OCI-LY3 (cell line): ENCODE measurements around the gene NKD2.

ENCODE experiments used
- H2AFZ ChIP-seq: fragments of 200-600, 300-600 bp; shearing (Covaris generic); 2 replicates; pipeline ENCODE4 v1.6.0; 2014; ENCODE audit warnings: antibody characterized with exemption, low read depth, low read length
- H3K27ac ChIP-seq: fragments of 200-600, 300-600 bp; sonication (generic); 2 replicates; pipeline ENCODE4 v1.5.1; 2014; ENCODE audit warnings: mild to moderate bottlenecking, low read length, moderate library complexity, mixed read lengths
- H3K27me3 ChIP-seq: fragments of 200-600, 300-600 bp; sonication (generic); 2 replicates; pipeline ENCODE4 v1.6.1; 2014; ENCODE audit warnings: low read depth, low read length, mixed read lengths
- H3K36me3 ChIP-seq: fragments of 200-600, 300-600 bp; sonication (generic); replicated peaks from 2 replicates; pipeline ENCODE3; 2014; ENCODE audit warnings: low read depth, low read length, mixed read lengths
- H3K4me1 ChIP-seq: fragments of 300-600, 200-600 bp; sonication (generic); 2 replicates; pipeline ENCODE4 v1.6.1; 2014; ENCODE audit warnings: low read length, mixed read lengths
- H3K4me2 ChIP-seq: fragments of 200-600, 300-600 bp; sonication (generic); 2 replicates; pipeline ENCODE4 v1.6.1; 2014; ENCODE audit warnings: low read length, mixed read lengths
- H3K4me3 ChIP-seq: fragments of 300-600, 200-600 bp; sonication (generic); 2 replicates; pipeline ENCODE4 v1.5.1; 2014; ENCODE audit warnings: antibody characterized with exemption, mild to moderate bottlenecking, low read length, moderate library complexity
- H3K79me2 ChIP-seq: fragments of 300-600, 200-600 bp; shearing (Covaris generic); 2 replicates; pipeline ENCODE4 v1.6.1; 2014; ENCODE audit warnings: mild to moderate bottlenecking, low read length, mixed read lengths
- H3K9ac ChIP-seq: fragments of 300-600, 200-600 bp; shearing (Covaris generic); 2 replicates; pipeline ENCODE4 v1.6.0; 2014; ENCODE audit warnings: mild to moderate bottlenecking, low read length, moderate library complexity
- H3K9me3 ChIP-seq: fragments of 200-600, 300-600 bp; shearing (Covaris generic); 2 replicates; pipeline ENCODE4 v1.6.1; 2014; ENCODE audit warnings: low read length, mixed read lengths; ENCODE audit not compliant: insufficient read depth
- H4K20me1 ChIP-seq: fragments of 200-600, 300-600 bp; sonication (generic); 2 replicates; pipeline ENCODE4 v1.6.1; 2016; ENCODE audit warnings: low read length, mixed read lengths; ENCODE audit not compliant: insufficient read depth
- CTCF ChIP-seq: fragments of 200-600, 300-600 bp; sonication (generic); IDR thresholded peaks from 2 replicates; pipeline ENCODE4 v1.5.1; 2014; ENCODE audit warnings: antibody characterized with exemption, low read length, low read depth
- EZH2phosphoT487 ChIP-seq: fragments of 200-600 bp; shearing (Covaris generic); IDR thresholded peaks from 2 replicates; pipeline ENCODE4 v1.6.1; 2018; ENCODE audit warnings: antibody characterized with exemption, mixed run types, low read depth

The NKD2 gene

GRCh38 chr5:1012900-1013237 is 4.3 kb downstream of the NKD2 start:
- Histone ChIP-seq H2AFZ (no peak overlapping the region), H3K36me3 (no peaks in the 10 kb centered on the region), H4K20me1 (no peaks in the 10 kb centered on the region), H3K27me3 (no peaks in the 10 kb centered on the region), H3K4me1 (no peaks in the 10 kb centered on the region), H3K79me2 (no peaks in the 10 kb centered on the region), H3K27ac (no peak overlapping the region), H3K4me2 (no peak overlapping the region), H3K4me3 (no peak overlapping the region), H3K9ac (no peak overlapping the region), H3K9me3 (no peaks in the 10 kb centered on the region)
- TF ChIP-seq CTCF (no peak), EZH2phosphoT487 (no peak)

- Histone ChIP-seq H2AFZ (no peak overlapping the region), H3K36me3 (no peaks in the 10 kb centered on the region), H3K4me2 (no peak overlapping the region), H3K79me2 (no peaks in the 10 kb centered on the region), H3K4me1 (no peaks in the 10 kb centered on the region), H3K9me3 (no peaks in the 10 kb centered on the region), H3K9ac (no peak overlapping the region), H3K27ac (no peak overlapping the region), H3K27me3 (no peaks in the 10 kb centered on the region), H4K20me1 (no peaks in the 10 kb centered on the region), H3K4me3 (no peak overlapping the region)
- TF ChIP-seq CTCF (no peak), EZH2phosphoT487 (no peak)
These were observed 4.8 kb downstream of the NKD2 start for GRCh38 chr5:1013238-1013947.

GRCh38 chr5:1013948-1014301 is 5.3 kb downstream of the NKD2 start:
- H2AFZ ChIP-seq = no peak overlapping the region
- no peaks in the 10 kb centered on the region for H3K27me3 ChIP-seq
- no peak overlapping the region for H3K9ac ChIP-seq
- no peaks in the 10 kb centered on the region for H4K20me1 ChIP-seq
- H3K27ac ChIP-seq = no peak overlapping the region
- no peaks in the 10 kb centered on the region for H3K9me3 ChIP-seq
- H3K4me3 ChIP-seq = no peak overlapping the region
- no peaks in the 10 kb centered on the region for H3K36me3 ChIP-seq
- no peak for TF ChIP-seq CTCF
- H3K79me2 ChIP-seq = no peaks in the 10 kb centered on the region
- no peaks in the 10 kb centered on the region for H3K4me1 ChIP-seq
- H3K4me2 ChIP-seq = no peak overlapping the region

- Histone ChIP-seq H3K27me3 (no peaks in the 10 kb centered on the region), H2AFZ (no peak overlapping the region), H3K27ac (no peak overlapping the region), H3K79me2 (no peaks in the 10 kb centered on the region), H3K36me3 (no peaks in the 10 kb centered on the region), H4K20me1 (no peaks in the 10 kb centered on the region), H3K9ac (no peak overlapping the region), H3K9me3 (no peaks in the 10 kb centered on the region), H3K4me1 (no peaks in the 10 kb centered on the region), H3K4me3 (no peak overlapping the region), H3K4me2 (no peak overlapping the region)
- no peak for TF ChIP-seq EZH2phosphoT487
- TF ChIP-seq CTCF = no peak
These were observed 5.7 kb downstream of the NKD2 start for GRCh38 chr5:1014346-1014745.
